Measurements from ENCODE around the gene ST3GAL3. TPM values are rescaled to one million over a fixed set of nuclear protein-coding genes. Genes with fewer than 3 reads are reported as not detected.
A peak's percentile ranks its signal among the peaks of the same experiment; 100 is the strongest.

The ST3GAL3 gene
- total RNA-seq, 1 donor from 2014 or later = 13.6 TPM

- H3K4me3 ChIP-seq = no peak overlapping the region
- no peaks in the 10 kb centered on the region for H3K9me3 Mint-ChIP-seq
- H3K36me3 ChIP-seq = no peaks in the 10 kb centered on the region
- H3K9ac ChIP-seq = no peak overlapping the region
- peaks cover 26% of the 10 kb centered on the region for H3F3A ChIP-seq (ENCODE audit: low read depth)
- peaks cover 35% of the 10 kb centered on the region for H3K27me3 Mint-ChIP-seq (ENCODE audit: insufficient read depth, low read depth)
- H3K27ac Mint-ChIP-seq = no peak overlapping the region
- H3K79me2 ChIP-seq (ENCODE audit: low read depth) = no peaks in the 10 kb centered on the region
- no peaks in the 10 kb centered on the region for H3K9me3 ChIP-seq (ENCODE audit: low read depth)
- H3K36me3 Mint-ChIP-seq = no peaks in the 10 kb centered on the region
- TF ChIP-seq EZH2phosphoT487 (IDR thresholded peaks at IDR 0.05) = no peak
- TF ChIP-seq EZH2 (IDR thresholded peaks at IDR 0.05) = no peak
- TF ChIP-seq CTCF (IDR thresholded peaks at IDR 0.05) = no peak
- peaks cover 30% of the 10 kb centered on the region for H3K4me1 ChIP-seq
- no peak overlapping the region for H3K27ac ChIP-seq
- no peak overlapping the region for H2AFZ ChIP-seq (replicated peaks)
- H3K4me1 Mint-ChIP-seq = peaks cover 29% of the 10 kb centered on the region
- H3K27me3 ChIP-seq = peaks cover 57% of the 10 kb centered on the region
- H3K4me3 Mint-ChIP-seq = peak overlapping the region; percentile 77
- H3K4me2 ChIP-seq = no peak overlapping the region
- no peak for DNase-seq (ENCODE audit: low spot score)
- peaks cover 37% of the 10 kb centered on the region for H4K20me1 ChIP-seq (ENCODE audit: low read depth)
Measured at GRCh38 chr1:43937179-43937865, 230.0 kb downstream of the ST3GAL3 start.

- H3K27me3 Mint-ChIP-seq (ENCODE audit: insufficient read depth, low read depth) = peaks cover 31% of the 10 kb centered on the region
- Histone ChIP-seq H3K4me1 (peaks cover 26% of the 10 kb centered on the region), H2AFZ (replicated peaks) (no peak overlapping the region), H3F3A (ENCODE audit: low read depth) (peaks cover 20% of the 10 kb centered on the region), H3K79me2 (ENCODE audit: low read depth) (no peaks in the 10 kb centered on the region), H3K4me3 (no peak overlapping the region), H3K4me2 (no peak overlapping the region), H3K9ac (no peak overlapping the region), H4K20me1 (ENCODE audit: low read depth) (peaks cover 29% of the 10 kb centered on the region), H3K36me3 (no peaks in the 10 kb centered on the region), H3K9me3 (ENCODE audit: low read depth) (no peaks in the 10 kb centered on the region), H3K27me3 (peaks cover 47% of the 10 kb centered on the region), H3K27ac (no peak overlapping the region)
- H3K4me1 Mint-ChIP-seq = peaks cover 18% of the 10 kb centered on the region
- TF ChIP-seq EZH2 (IDR thresholded peaks at IDR 0.05) = no peak
- TF ChIP-seq EZH2phosphoT487 (IDR thresholded peaks at IDR 0.05) = no peak
- no peak for TF ChIP-seq CTCF (IDR thresholded peaks at IDR 0.05)
- no peak overlapping the region for H3K27ac Mint-ChIP-seq
- no peaks in the 10 kb centered on the region for H3K36me3 Mint-ChIP-seq
- peak overlapping the region; percentile 8 for H3K4me3 Mint-ChIP-seq
- no peaks in the 10 kb centered on the region for H3K9me3 Mint-ChIP-seq
- no peak for DNase-seq (ENCODE audit: low spot score)
Measured at GRCh38 chr1:43938383-43938782, 231.0 kb downstream of the ST3GAL3 start.

GRCh38 chr1:43938892-43939587, 231.7 kb downstream of the ST3GAL3 start:
- Histone ChIP-seq H3K4me1 (peaks cover 21% of the 10 kb centered on the region), H4K20me1 (ENCODE audit: low read depth) (peaks cover 26% of the 10 kb centered on the region), H3F3A (ENCODE audit: low read depth) (peaks cover 15% of the 10 kb centered on the region), H3K79me2 (ENCODE audit: low read depth) (no peaks in the 10 kb centered on the region), H3K4me2 (no peak overlapping the region), H3K4me3 (no peak overlapping the region), H3K9me3 (ENCODE audit: low read depth) (no peaks in the 10 kb centered on the region), H3K36me3 (no peaks in the 10 kb centered on the region), H2AFZ (replicated peaks) (no peak overlapping the region), H3K9ac (no peak overlapping the region), H3K27me3 (peaks cover 44% of the 10 kb centered on the region), H3K27ac (no peak overlapping the region)
- Mint-ChIP-seq H3K4me3 (no peak overlapping the region), H3K27ac (no peak overlapping the region), H3K36me3 (no peaks in the 10 kb centered on the region), H3K4me1 (peaks cover 15% of the 10 kb centered on the region), H3K9me3 (no peaks in the 10 kb centered on the region), H3K27me3 (ENCODE audit: insufficient read depth, low read depth) (peaks cover 30% of the 10 kb centered on the region)
- no peak for DNase-seq (ENCODE audit: low spot score)
- no peak for TF ChIP-seq CTCF (IDR thresholded peaks at IDR 0.05)
- TF ChIP-seq EZH2 (IDR thresholded peaks at IDR 0.05) = no peak
- TF ChIP-seq EZH2phosphoT487 (IDR thresholded peaks at IDR 0.05) = no peak
